GM19099 (cell line): Measurements from ENCODE around the gene CALHM3.
A peak's percentile ranks its signal among the peaks of the same experiment; 100 is the strongest.

Experiments used
- POLR2A ChIP-seq: IDR thresholded peaks from 3 replicates; pipeline ENCODE4 v1.6.1; 2011; ENCODE audit warnings: low read depth; ENCODE audit not compliant: insufficient read length; ENCODE audit errors: extremely low read depth

The CALHM3 gene

DNA sequence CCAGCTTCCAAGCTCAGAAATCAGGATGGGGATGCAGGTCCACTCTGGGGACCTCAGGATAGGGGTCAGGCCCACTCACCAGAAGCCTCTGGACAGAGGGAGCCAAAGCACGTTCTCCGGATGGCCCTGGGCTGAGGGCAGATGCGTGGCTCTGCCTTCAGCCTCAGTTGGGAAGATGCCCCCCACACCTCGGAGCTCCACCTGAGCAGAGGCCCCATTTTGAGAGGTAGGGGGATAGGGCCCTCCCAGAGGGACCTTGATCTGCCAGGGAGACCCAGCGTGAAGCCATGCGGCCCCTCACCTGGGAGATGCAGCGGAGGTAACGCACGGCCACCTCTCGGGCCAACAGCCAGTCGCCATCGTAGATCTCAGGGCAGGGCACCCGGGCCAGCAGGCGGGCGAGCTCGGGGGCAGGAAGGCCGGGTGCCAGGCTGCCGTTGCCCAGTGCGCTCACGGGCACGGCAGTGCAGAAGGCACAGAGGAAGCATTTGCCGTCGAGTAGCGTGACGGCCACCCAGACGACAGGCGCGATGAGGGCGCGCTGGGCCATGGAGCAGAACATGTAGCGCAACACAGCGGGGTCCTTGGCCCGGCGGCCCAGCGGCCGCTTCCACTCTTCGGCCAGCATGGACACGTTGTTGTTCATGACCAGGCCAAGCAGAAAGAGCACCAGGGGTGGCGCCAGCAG is 21.0 kb downstream of the CALHM3 start:
- TF ChIP-seq POLR2A = no peak

DNA sequence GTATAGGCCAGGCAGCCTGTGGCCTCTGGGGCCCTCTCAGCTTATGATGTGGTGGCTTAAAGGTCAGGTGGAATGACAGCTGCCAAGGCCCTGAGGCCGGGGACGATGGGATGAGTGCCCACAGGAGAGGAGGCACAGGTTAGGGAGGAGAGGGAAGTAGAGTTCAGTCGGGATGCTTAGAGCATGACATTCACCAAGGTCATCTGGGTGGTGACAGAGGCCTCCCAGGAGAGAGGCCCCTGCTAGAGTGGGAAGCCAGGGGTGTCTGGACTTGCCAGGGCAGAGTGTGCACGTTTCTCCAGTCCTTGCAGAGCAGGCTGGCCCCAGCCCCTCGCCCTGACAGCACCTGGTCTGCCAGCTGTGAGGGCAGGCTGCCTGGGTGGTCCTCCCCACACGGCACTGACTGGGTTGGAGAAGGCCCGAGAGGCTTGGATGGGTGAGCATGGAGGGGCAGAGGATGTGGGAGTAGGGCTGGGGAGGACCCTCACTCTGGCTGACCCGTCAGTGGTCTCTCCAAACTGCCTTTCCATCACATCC is 21.8 kb downstream of the CALHM3 start:
- TF ChIP-seq POLR2A = no peak

- no peak for TF ChIP-seq POLR2A
Measured at GRCh38 chr10:103456074-103456660, 22.9 kb downstream of the CALHM3 start.

DNA sequence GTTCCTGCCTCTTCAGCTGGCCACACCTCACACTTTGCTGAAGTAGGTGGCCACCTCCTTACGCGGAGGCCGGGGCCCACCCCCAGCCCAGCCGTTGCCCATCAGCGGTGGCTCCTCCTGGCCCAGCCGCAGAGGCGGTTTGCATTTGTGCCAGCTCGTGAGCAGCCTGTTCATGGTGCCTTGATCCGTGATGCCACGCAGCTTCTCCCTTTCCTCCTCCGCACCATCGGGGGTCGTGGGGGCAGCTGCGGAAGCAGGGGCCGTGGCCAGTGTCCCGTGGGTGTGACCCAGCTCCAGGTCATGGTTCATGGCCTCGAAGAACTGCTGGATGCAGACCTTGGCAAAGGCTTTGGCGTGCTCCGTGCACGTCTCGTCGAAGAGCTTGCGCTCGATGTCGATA is 23.8 kb downstream of the CALHM3 start:
- no peak for TF ChIP-seq POLR2A

GRCh38 chr10:103454026-103454425 is 25.0 kb downstream of the CALHM3 start:
- TF ChIP-seq POLR2A = no peak

DNA sequence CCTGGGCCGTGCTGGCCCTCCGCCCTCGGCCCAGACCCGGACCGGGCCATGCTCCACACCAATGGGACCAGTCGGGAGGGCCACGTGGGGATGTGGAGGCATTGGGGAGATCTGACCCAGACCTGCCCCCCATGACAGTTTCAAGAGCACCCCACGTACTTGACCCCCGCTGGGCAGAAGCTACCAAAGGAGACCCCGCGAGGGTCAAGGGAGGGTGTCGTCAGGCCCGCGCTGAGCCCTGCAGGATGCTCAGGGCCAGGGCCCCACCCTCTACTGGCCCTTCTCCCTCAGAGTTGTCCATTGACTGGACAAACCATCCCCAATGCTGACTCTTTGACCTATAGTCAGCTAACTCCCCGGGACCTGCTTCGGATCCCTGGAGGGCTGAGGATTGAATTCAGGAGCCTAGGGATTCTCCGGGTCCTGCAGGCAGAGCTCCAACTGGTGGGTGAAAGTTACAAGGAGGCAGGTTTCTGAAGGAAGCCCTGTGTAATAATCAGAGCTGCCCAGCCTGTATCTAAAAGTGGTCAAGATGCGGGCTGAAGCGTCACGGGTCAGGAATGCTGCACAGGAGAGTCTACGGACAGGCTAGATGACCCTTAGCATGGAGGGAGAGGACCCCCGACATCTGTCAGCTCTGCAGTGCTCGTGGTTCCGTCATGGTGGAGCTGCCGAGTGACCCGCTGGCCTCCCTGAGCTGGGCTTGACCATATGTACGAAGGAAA is 26.4 kb downstream of the CALHM3 start:
- TF ChIP-seq POLR2A = no peak

DNA sequence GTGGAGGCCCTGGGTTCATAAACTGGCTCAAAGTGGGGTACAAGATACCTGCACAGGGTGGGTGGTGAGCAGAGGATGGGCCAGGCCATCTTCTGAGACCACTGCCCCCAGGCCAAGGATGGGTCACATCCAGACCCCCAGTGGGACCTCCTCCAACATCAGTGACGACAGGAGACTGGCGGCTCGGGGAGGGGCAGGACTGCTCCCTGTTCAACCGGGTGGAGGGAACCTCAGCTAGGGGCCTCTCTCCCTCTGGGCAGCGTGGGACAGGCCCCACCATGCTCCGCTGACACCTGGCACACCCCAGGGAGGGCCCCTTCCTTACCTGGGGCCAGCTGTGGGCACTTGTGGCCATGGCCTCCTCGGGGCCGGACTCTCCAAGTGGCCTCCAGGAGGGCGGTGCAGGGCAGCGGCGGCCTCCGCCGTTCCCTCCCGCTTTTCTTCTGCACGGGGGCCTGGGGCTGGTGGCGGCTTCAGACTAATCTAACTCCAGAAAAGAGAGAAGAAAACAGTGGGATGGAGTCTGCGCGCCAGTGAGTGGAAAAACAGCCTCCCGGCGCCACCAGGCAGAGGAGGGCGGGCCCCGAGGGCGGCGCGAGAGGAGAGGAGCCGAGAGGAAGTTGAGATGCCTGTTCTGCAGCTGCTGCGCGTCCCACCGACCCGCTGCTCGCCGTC is 27.1 kb downstream of the CALHM3 start, which contains the start of gene CALHM2:
Gene CALHM2, minus strand, starts transcription at position 540 of the 675 bp plus-strand sequence. CDS start 2,429 bp downstream, outside the sequence.
- peak; percentile 70 for TF ChIP-seq POLR2A

DNA sequence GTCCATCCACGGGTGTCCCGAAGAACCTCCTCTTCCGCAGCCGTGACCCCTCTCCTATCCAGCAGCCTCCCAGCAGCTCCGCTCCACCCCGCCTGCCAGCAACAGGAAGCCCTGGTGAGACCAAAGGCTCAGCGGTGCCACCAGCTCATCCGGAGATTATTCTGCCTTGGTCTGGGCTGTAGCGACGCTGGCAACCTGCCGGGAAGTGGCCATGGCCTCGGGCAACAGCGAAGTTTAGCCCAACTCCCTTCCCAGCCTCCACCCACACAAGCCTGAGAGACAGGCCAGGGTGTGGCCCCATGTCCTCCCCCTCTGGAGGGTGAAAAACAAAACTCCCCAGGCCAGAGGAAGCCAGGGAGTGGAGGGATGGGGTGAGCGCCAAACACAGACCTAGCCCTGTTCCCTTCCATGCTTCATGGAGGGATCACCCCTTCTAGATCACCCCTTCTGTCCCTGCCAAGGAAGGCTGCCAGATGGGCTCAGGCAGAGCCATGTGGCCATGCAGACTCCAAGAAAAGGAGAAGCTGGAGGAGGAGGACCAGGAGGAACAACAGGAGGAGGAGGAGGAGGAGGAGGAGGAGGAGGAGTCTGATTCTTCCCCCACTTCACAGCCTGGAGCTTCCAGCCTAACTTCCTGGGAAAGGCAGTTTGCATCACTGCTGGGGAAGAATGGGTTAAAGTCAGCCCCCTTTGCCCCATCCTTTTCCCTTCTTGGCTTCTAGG is 27.8 kb downstream of the CALHM3 start:
- peak; percentile 50 for TF ChIP-seq POLR2A

DNA sequence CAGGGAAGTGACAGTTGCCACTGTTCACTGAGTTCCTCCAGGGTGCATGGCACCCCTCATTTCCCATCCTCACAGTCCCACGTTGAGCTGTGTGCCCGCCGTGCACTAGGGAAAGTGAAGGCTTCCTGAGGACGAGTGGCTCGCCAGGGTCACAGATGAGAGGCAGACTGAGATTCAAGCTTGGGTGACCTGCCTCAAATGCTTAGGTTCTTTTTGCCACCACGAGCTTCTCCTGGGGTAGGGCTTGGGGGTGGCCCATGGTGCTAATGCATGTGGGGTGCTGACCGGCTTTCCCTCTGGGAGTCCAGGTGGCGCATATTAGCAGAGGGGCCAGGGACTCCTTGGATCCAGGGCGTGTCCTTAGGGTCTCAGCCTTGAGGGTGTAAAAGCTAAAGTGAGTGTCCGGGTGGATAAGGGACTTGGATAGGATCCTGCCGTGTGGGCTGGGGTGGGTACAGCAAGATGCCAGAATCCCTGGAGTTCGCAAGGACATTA is 28.8 kb downstream of the CALHM3 start:
- TF ChIP-seq POLR2A = no peak

- TF ChIP-seq POLR2A = no peak
Measured at GRCh38 chr10:103449208-103450144, 29.6 kb downstream of the CALHM3 start.

- TF ChIP-seq POLR2A = no peak
Measured at GRCh38 chr10:103448746-103449145, 30.3 kb downstream of the CALHM3 start.

- no peak for TF ChIP-seq POLR2A
Measured at GRCh38 chr10:103447187-103447586, 31.9 kb downstream of the CALHM3 start.
